GM20000 (cell line): ENCODE data around the gene SLU7.

Source experiments
- DNase-seq: peaks from one replicate; pipeline ENCODE4 v3.0.0; 2012; ENCODE audit warnings: low spot score
- TF ChIP-seq, protein P1 (sequence below): IDR thresholded peaks from 2 replicates; pipeline ENCODE4 v1.5.1; 2012; ENCODE audit warnings: mild to moderate bottlenecking, control low read depth; ENCODE audit errors: extremely low read depth, missing control alignments

Gene SLU7

DNA sequence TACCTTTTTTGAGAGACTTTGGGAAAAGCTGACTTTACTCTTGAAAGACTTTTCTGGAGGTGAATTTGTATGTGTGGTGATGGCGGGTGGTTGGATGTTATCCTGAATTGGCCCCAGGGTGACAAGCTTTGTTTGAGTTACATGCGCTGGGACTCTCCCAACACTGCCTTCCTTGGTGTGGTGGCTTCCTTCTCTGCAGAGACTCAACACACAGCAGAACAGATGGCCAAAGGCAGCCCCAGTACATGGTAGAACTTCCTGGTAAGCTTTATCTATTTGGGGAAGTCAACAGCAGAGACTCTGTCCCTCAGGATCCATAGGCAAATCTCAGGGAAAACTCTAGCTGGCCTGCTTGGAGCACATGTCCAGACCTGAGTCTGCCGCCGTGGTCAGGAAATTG is 66.6 kb downstream of the SLU7 start:
- no peak for DNase-seq

More for the DNA sequence above, 66.6 kb downstream of the SLU7 start:
- TF ChIP-seq, protein P1, sequence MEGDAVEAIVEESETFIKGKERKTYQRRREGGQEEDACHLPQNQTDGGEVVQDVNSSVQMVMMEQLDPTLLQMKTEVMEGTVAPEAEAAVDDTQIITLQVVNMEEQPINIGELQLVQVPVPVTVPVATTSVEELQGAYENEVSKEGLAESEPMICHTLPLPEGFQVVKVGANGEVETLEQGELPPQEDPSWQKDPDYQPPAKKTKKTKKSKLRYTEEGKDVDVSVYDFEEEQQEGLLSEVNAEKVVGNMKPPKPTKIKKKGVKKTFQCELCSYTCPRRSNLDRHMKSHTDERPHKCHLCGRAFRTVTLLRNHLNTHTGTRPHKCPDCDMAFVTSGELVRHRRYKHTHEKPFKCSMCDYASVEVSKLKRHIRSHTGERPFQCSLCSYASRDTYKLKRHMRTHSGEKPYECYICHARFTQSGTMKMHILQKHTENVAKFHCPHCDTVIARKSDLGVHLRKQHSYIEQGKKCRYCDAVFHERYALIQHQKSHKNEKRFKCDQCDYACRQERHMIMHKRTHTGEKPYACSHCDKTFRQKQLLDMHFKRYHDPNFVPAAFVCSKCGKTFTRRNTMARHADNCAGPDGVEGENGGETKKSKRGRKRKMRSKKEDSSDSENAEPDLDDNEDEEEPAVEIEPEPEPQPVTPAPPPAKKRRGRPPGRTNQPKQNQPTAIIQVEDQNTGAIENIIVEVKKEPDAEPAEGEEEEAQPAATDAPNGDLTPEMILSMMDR: no peak
